ENCODE measurements around the gene SPIB. TPM values are rescaled to one million over a fixed set of nuclear protein-coding genes. Genes with fewer than 3 reads are reported as not detected.
"Not testable (repeated sequence)": the region's sequence is repeated elsewhere in the genome, so short reads cannot be mapped to it uniquely, and the experiment has no call there.

Gene SPIB
- total and polyA plus RNA-seq, 12 donors, result 0.10 to 0.42 (median 0.20) TPM; not detected in 9

- 84% methylated on average over 21 of the region's 21 CpGs for WGBS, 2 donors
- intact Hi-C loops (cut with DNase I), result no loop called here
- Histone ChIP-seq H3K36me3 (peaks cover 0 to 26% (median 3%) of the 10 kb centered on the region in 9 donors), H3K27ac (peak overlapping the region in 1 of 10 donors; percentile 87), H3K27me3 (no peaks in the 10 kb centered on the region), H3K9me3 (no peaks in the 10 kb centered on the region), H3K4me3 (peak overlapping the region in 1 of 10 donors; percentile 17), H3K4me1 (peaks cover 4 to 35% (median 12%) of the 10 kb centered on the region in 9 donors)
- ATAC-seq (no peak), DNase-seq (no peak)
- TF ChIP-seq, protein P1, sequence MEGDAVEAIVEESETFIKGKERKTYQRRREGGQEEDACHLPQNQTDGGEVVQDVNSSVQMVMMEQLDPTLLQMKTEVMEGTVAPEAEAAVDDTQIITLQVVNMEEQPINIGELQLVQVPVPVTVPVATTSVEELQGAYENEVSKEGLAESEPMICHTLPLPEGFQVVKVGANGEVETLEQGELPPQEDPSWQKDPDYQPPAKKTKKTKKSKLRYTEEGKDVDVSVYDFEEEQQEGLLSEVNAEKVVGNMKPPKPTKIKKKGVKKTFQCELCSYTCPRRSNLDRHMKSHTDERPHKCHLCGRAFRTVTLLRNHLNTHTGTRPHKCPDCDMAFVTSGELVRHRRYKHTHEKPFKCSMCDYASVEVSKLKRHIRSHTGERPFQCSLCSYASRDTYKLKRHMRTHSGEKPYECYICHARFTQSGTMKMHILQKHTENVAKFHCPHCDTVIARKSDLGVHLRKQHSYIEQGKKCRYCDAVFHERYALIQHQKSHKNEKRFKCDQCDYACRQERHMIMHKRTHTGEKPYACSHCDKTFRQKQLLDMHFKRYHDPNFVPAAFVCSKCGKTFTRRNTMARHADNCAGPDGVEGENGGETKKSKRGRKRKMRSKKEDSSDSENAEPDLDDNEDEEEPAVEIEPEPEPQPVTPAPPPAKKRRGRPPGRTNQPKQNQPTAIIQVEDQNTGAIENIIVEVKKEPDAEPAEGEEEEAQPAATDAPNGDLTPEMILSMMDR (IDR thresholded peaks at IDR 0.05), result no peak
These were observed 31.4 kb upstream of the SPIB start for GRCh38 chr19:50387176-50387867.

- TF ChIP-seq, protein P1 (IDR thresholded peaks at IDR 0.05), result no peak
- peak overlapping the region in 1 of 10 donors; percentile 87 for H3K27ac ChIP-seq
- WGBS, 2 donors, result 92 to 93% methylated on average over 8 of the region's 8 CpGs
- no peaks in the 10 kb centered on the region for H3K9me3 ChIP-seq
- peaks cover 4 to 35% (median 12%) of the 10 kb centered on the region in 9 donors for H3K4me1 ChIP-seq
- intact Hi-C loops (cut with DNase I), result no loop called here
- no peaks in the 10 kb centered on the region for H3K27me3 ChIP-seq
- ATAC-seq, result no peak
- peak overlapping the region in 1 of 10 donors; percentile 17 for H3K4me3 ChIP-seq
- peaks cover 0 to 25% (median 0%) of the 10 kb centered on the region in 9 donors for H3K36me3 ChIP-seq
- no peak for DNase-seq
These were observed 30.9 kb upstream of the SPIB start for GRCh38 chr19:50387868-50388245.

- intact Hi-C loops (cut with DNase I), result not testable (repeated sequence)
These were observed 28.4 kb upstream of the SPIB start for GRCh38 chr19:50390295-50390694.

GRCh38 chr19:50390952-50391351 lies 27.8 kb upstream of the SPIB start:
- intact Hi-C loops (cut with DNase I); ATAC-seq; H3K27me3 ChIP-seq; H3K9me3 ChIP-seq; H3K4me3 ChIP-seq; H3K27ac ChIP-seq; DNase-seq: not testable (repeated sequence)
- peaks cover 0 to 29% (median 0%) of the 10 kb centered on the region in 9 donors for H3K36me3 ChIP-seq
- H3K4me1 ChIP-seq, result peaks cover 0 to 12% (median 0%) of the 10 kb centered on the region in 9 donors
- WGBS, 2 donors, result 93 to 96% methylated on average over 22 of the region's 23 CpGs

More at GRCh38 chr19:50390295-50390694, 28.4 kb upstream of the SPIB start:
- H3K27ac ChIP-seq, ATAC-seq, H3K27me3 ChIP-seq, H3K4me3 ChIP-seq, H3K9me3 ChIP-seq, DNase-seq: not testable (repeated sequence)
- 83 to 89% methylated on average over 3 of the region's 3 CpGs for WGBS, 2 donors
- Histone ChIP-seq H3K4me1 (peaks cover 0 to 19% (median 2%) of the 10 kb centered on the region in 9 donors), H3K36me3 (peaks cover 0 to 29% (median 0%) of the 10 kb centered on the region in 9 donors)

DNA sequence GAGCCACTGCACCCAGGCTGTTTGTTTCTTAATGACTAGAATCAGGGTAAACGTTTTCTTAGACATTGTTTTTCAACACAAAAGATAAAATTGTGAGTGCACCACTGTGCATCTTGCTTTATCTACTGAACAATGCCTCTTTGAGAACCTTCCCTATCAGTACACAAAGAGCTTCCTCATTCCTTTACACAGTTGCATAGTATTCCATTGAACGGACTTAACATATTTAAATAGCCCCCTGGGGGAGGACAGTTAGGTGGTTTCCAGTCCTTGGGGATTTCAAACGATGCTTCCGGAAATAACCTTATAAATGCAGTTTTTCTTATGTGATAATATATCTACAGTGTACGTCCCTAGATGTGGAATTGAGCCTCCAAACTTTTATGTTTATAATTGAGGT lies 26.0 kb upstream of the SPIB start:
- Histone ChIP-seq H3K4me3 (no peak overlapping the region), H3K4me1 (no peaks in the 10 kb centered on the region), H3K9me3 (no peaks in the 10 kb centered on the region), H3K36me3 (peaks cover 0 to 28% (median 0%) of the 10 kb centered on the region in 9 donors), H3K27me3 (no peaks in the 10 kb centered on the region), H3K27ac (no peak overlapping the region)
- intact Hi-C loops (cut with DNase I), result no loop called here
- no peak for DNase-seq
- ATAC-seq, result no peak
- WGBS, 2 donors, result 92 to 96% methylated on average over 5 of the region's 5 CpGs
- TF ChIP-seq, protein P1 (IDR thresholded peaks at IDR 0.05), result no peak
